Fibroblast of skin of left biceps (primary cell): Measurements from ENCODE around the gene CBFB.
A peak's percentile ranks its signal among the peaks of the same experiment; 100 is the strongest.
"Not testable (repeated sequence)": the region's sequence is repeated elsewhere in the genome, so short reads cannot be mapped to it uniquely, and the experiment has no call there.

Experiments used
- DNase-seq, 2 experiments: peaks; one replicate each; pipeline ENCODE4 v3.0.0-alpha.2; 2013; ENCODE audit warnings: low read depth in 2 of 2

The CBFB gene

GRCh38 chr16:67028696-67029253 lies at the start of gene CBFB:
Gene CBFB, plus strand, starts transcription at chr16:67029149. Its CDS starts 259 bp downstream, at chr16:67029408.
- DNase-seq, result peak; percentile 80 to 82

- DNase-seq, result no peak
These were observed 45.9 kb upstream of the CBFB start for GRCh38 chr16:66983033-66983432.

- DNase-seq, result no peak
These were observed 44.0 kb upstream of the CBFB start for GRCh38 chr16:66984892-66985311.

- DNase-seq, result no peak
These were observed 42.4 kb upstream of the CBFB start for GRCh38 chr16:66986559-66986958.

- no peak for DNase-seq
These were observed 40.7 kb upstream of the CBFB start, which contains the start of gene CES4A for GRCh38 chr16:66988197-66988788. Gene CES4A, plus strand, starts transcription at chr16:66988589. Its CDS starts 184 bp downstream, at chr16:66988773.

GRCh38 chr16:66991545-66992077 lies 37.3 kb upstream of the CBFB start:
- DNase-seq, result no peak

GRCh38 chr16:66993558-66993957 lies 35.4 kb upstream of the CBFB start:
- not testable (repeated sequence) for DNase-seq

- no peak for DNase-seq
These were observed 32.5 kb upstream of the CBFB start for GRCh38 chr16:66996324-66996982.

GRCh38 chr16:66996983-66997358 lies 32.0 kb upstream of the CBFB start:
- no peak for DNase-seq

GRCh38 chr16:67000384-67001351 lies 28.3 kb upstream of the CBFB start:
- DNase-seq, result no peak

GRCh38 chr16:67001726-67002125 lies 27.2 kb upstream of the CBFB start:
- no peak for DNase-seq

GRCh38 chr16:67006930-67007658 lies 21.9 kb upstream of the CBFB start:
- no peak for DNase-seq

- DNase-seq, result no peak
These were observed 19.8 kb upstream of the CBFB start for GRCh38 chr16:67009158-67009557.

GRCh38 chr16:67011274-67011673 lies 17.7 kb upstream of the CBFB start:
- no peak for DNase-seq

GRCh38 chr16:67013233-67013822 lies 15.6 kb upstream of the CBFB start:
- no peak for DNase-seq

- DNase-seq, result peak; percentile 50 to 58
These were observed 14.9 kb upstream of the CBFB start for GRCh38 chr16:67013823-67014633.

GRCh38 chr16:67014634-67015312 lies 14.2 kb upstream of the CBFB start:
- no peak for DNase-seq

- no peak for DNase-seq
These were observed 13.6 kb upstream of the CBFB start for GRCh38 chr16:67015313-67015731.

- no peak for DNase-seq
These were observed 12.8 kb upstream of the CBFB start for GRCh38 chr16:67016143-67016542.
